Small intestine (tissue), 7 donors: Measurements from ENCODE around the gene TGFB2. TPM values are rescaled to one million over a fixed set of nuclear protein-coding genes. Genes with fewer than 3 reads are reported as not detected.

Experiments used
- DNase-seq, 2 donors: peaks; one replicate each; pipeline versions ENCODE4 v3.0.0 to v3.0.0-alpha.2; 2013
- FAIRE-seq: peaks from 2 replicates; lab custom pipeline; 2012; peaks lifted over from hg19 to GRCh38; lab: Jason Lieb, UNC
- H3K27ac ChIP-seq, 3 donors: one replicate each; pipeline ENCODE4 v1.5.1; 2013; ENCODE audit warnings: low read length in 2 of 3, mild to moderate bottlenecking in 2 of 3, control low read depth in 1 of 3, inconsistent platforms in 1 of 3, low read depth in 1 of 3, moderate library complexity in 1 of 3
- H3K27me3 ChIP-seq, 3 donors: one replicate each; pipeline ENCODE4 v1.6.1; 2013; ENCODE audit warnings: low read length in 3 of 3, inconsistent platforms in 1 of 3; ENCODE audit not compliant: control insufficient read depth in 3 of 3, insufficient read depth in 3 of 3
- H3K36me3 ChIP-seq, 3 donors: one replicate each; pipeline ENCODE4 v1.6.1; 2013; ENCODE audit warnings: low read length in 3 of 3, inconsistent platforms in 1 of 3, low read depth in 1 of 3, mild to moderate bottlenecking in 1 of 3, moderate library complexity in 1 of 3; ENCODE audit not compliant: control insufficient read depth in 3 of 3, insufficient read depth in 2 of 3
- H3K4me1 ChIP-seq, 3 donors: one replicate each; pipeline ENCODE4 v1.6.1; 2013; ENCODE audit warnings: low read length in 2 of 3, inconsistent platforms in 1 of 3, low read depth in 1 of 3, mild to moderate bottlenecking in 1 of 3, moderate library complexity in 1 of 3; ENCODE audit not compliant: control insufficient read depth in 3 of 3, insufficient read depth in 2 of 3
- H3K4me3 ChIP-seq, 3 donors: one replicate each; pipeline ENCODE4 v1.5.1; 2013; ENCODE audit warnings: low read length in 3 of 3, control low read depth in 1 of 3, inconsistent platforms in 1 of 3, low read depth in 1 of 3, mild to moderate bottlenecking in 1 of 3, moderate library complexity in 1 of 3
- H3K9me3 ChIP-seq, 2 donors: one replicate each; pipeline ENCODE4 v1.6.1; 2013; ENCODE audit warnings: low read depth in 1 of 2, low read length in 1 of 2; ENCODE audit not compliant: control insufficient read depth in 2 of 2, insufficient read depth in 1 of 2
- WGBS, 3 donors: extraction: QIAGEN DNeasy Blood & Tissue Kit; methylation state at CpG; one replicate each; pipeline ENCODE4 v1.1.7; 2013; 5-methylcytosine and 5-hydroxymethylcytosine counted together
- polyA plus RNA-seq, 4 donors: library from polyadenylated mRNA; stranded (reverse) in 3 of 4; unstranded in 1 of 4; fragments of 200-250 nt in 3 of 4; fragments of 120-200 nt in 1 of 4; gene quantifications; one replicate each; pipeline versions ENCODE4 v1.2.1 to v1.2.3, GENCODE V29; 2013
- donor health status: healthy with polysubstance abuse.
- donor health status: control.
- donor health status: control.
- donor health status: Bipolar disorder and iron deficiency.
- donor health status: healthy.

The TGFB2 gene
- polyA plus RNA-seq, 4 donors = 0.49 to 0.95 (median 0.81) TPM; not detected in 1

GRCh38 chr1:218367118-218367517, 22.0 kb downstream of the TGFB2 start:
- Histone ChIP-seq H3K9me3 (no peaks in the 10 kb centered on the region), H3K4me1 (peaks cover 0 to 4% (median 0%) of the 10 kb centered on the region in 3 donors), H3K36me3 (no peaks in the 10 kb centered on the region), H3K27me3 (no peaks in the 10 kb centered on the region), H3K27ac (no peak overlapping the region), H3K4me3 (no peak overlapping the region)
- no peak for DNase-seq
- FAIRE-seq = no peak
- 40 to 50% (median 49%) methylated on average over 4 of the region's 4 CpGs for WGBS, 3 donors

GRCh38 chr1:218368686-218369085, 23.6 kb downstream of the TGFB2 start:
- H3K4me3 ChIP-seq = no peak overlapping the region
- H3K27me3 ChIP-seq = no peaks in the 10 kb centered on the region
- no peaks in the 10 kb centered on the region for H3K9me3 ChIP-seq
- no peaks in the 10 kb centered on the region for H3K36me3 ChIP-seq
- no peak overlapping the region for H3K27ac ChIP-seq
- peaks cover 0 to 4% (median 0%) of the 10 kb centered on the region in 3 donors for H3K4me1 ChIP-seq
- no peak for FAIRE-seq
- DNase-seq = no peak
- 88 to 90% (median 89%) methylated on average over 7 of the region's 7 CpGs for WGBS, 3 donors

GRCh38 chr1:218369688-218370511, 24.8 kb downstream of the TGFB2 start:
- Histone ChIP-seq H3K27me3 (no peaks in the 10 kb centered on the region), H3K27ac (no peak overlapping the region), H3K9me3 (no peaks in the 10 kb centered on the region), H3K4me3 (no peak overlapping the region), H3K4me1 (peaks cover 0 to 4% (median 0%) of the 10 kb centered on the region in 3 donors), H3K36me3 (no peaks in the 10 kb centered on the region)
- WGBS, 3 donors = 69 to 79% (median 76%) methylated on average over 2 of the region's 2 CpGs
- FAIRE-seq (no peak), DNase-seq (no peak)

- no peaks in the 10 kb centered on the region for H3K36me3 ChIP-seq
- WGBS, 3 donors = 62 to 74% (median 73%) methylated on average over 8 of the region's 8 CpGs
- no peaks in the 10 kb centered on the region for H3K27me3 ChIP-seq
- no peak overlapping the region for H3K4me3 ChIP-seq
- H3K4me1 ChIP-seq = peaks cover 0 to 4% (median 0%) of the 10 kb centered on the region in 3 donors
- FAIRE-seq (no peak), DNase-seq (no peak)
- no peaks in the 10 kb centered on the region for H3K9me3 ChIP-seq
- peak overlapping the region in 1 of 3 donors; percentile 25 for H3K27ac ChIP-seq
Measured at GRCh38 chr1:218371927-218372672, 27.0 kb downstream of the TGFB2 start.

GRCh38 chr1:218374401-218375353, 29.5 kb downstream of the TGFB2 start:
- FAIRE-seq (no peak), DNase-seq (no peak)
- Histone ChIP-seq H3K9me3 (no peaks in the 10 kb centered on the region), H3K36me3 (no peaks in the 10 kb centered on the region), H3K4me1 (peaks cover 0 to under 1% (median 0%) of the 10 kb centered on the region in 3 donors), H3K4me3 (no peak overlapping the region), H3K27me3 (no peaks in the 10 kb centered on the region), H3K27ac (no peak overlapping the region)
- WGBS, 3 donors = 45 to 58% (median 54%) methylated on average over 7 of the region's 7 CpGs

- WGBS, 3 donors = 50 to 73% (median 71%) methylated on average over 2 of the region's 2 CpGs
- H3K4me1 ChIP-seq = no peaks in the 10 kb centered on the region
- FAIRE-seq = no peak
Measured at GRCh38 chr1:218376722-218377121, 31.6 kb downstream of the TGFB2 start.

GRCh38 chr1:218377143-218377660, 32.1 kb downstream of the TGFB2 start:
- FAIRE-seq (no peak), DNase-seq (no peak)
- Histone ChIP-seq H3K36me3 (no peaks in the 10 kb centered on the region), H3K4me1 (no peaks in the 10 kb centered on the region), H3K27me3 (no peaks in the 10 kb centered on the region), H3K9me3 (no peaks in the 10 kb centered on the region), H3K4me3 (no peak overlapping the region), H3K27ac (no peak overlapping the region)
- 46 to 55% (median 55%) methylated on average over 4 of the region's 4 CpGs for WGBS, 3 donors

More at GRCh38 chr1:218376722-218377121, 31.6 kb downstream of the TGFB2 start:
- no peaks in the 10 kb centered on the region for H3K36me3 ChIP-seq
- H3K27me3 ChIP-seq = no peaks in the 10 kb centered on the region
- H3K27ac ChIP-seq = no peak overlapping the region
- DNase-seq = no peak
- no peaks in the 10 kb centered on the region for H3K9me3 ChIP-seq
- H3K4me3 ChIP-seq = no peak overlapping the region
